ENCODE data around the gene NLRC4.
"Not testable (repeated sequence)": the region's sequence is repeated elsewhere in the genome, so short reads cannot be mapped to it uniquely, and the experiment has no call there.

DNA sequence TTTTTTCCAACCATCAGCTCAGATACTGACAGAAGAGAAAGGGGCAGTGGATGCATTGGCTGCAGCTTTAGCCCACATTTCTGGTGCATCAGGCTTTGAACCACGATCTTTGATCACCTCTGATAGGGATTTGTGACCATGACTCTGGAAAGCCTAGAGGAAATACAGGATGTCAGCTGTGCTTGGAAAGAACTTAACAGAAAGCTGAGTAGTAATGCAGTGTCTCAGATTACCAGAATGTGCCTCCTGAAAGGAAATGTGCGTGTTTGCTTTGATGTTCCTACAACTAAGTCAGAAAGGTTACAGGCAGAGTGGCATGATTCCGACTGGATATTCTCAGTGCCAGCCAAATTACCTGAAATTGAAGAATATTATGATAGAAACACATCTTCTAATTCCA lies 61.3 kb downstream of the NLRC4 start:
- TF ChIP-seq, protein P1, sequence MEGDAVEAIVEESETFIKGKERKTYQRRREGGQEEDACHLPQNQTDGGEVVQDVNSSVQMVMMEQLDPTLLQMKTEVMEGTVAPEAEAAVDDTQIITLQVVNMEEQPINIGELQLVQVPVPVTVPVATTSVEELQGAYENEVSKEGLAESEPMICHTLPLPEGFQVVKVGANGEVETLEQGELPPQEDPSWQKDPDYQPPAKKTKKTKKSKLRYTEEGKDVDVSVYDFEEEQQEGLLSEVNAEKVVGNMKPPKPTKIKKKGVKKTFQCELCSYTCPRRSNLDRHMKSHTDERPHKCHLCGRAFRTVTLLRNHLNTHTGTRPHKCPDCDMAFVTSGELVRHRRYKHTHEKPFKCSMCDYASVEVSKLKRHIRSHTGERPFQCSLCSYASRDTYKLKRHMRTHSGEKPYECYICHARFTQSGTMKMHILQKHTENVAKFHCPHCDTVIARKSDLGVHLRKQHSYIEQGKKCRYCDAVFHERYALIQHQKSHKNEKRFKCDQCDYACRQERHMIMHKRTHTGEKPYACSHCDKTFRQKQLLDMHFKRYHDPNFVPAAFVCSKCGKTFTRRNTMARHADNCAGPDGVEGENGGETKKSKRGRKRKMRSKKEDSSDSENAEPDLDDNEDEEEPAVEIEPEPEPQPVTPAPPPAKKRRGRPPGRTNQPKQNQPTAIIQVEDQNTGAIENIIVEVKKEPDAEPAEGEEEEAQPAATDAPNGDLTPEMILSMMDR (IDR thresholded peaks at IDR 0.05; ENCODE audit: low read length) = not testable (repeated sequence)
- not testable (repeated sequence) for TF ChIP-seq EZH2 (optimal IDR thresholded peaks at IDR 0.05; ENCODE audit: low read depth, low read length)

All from MM.1S (cell line).